ENCODE measurements around the gene TLE1. TPM values are rescaled to one million over a fixed set of nuclear protein-coding genes. Genes with fewer than 3 reads are reported as not detected.

Gene TLE1
- total RNA-seq, 1 donor from 2014 or later = 49.4 TPM

DNA sequence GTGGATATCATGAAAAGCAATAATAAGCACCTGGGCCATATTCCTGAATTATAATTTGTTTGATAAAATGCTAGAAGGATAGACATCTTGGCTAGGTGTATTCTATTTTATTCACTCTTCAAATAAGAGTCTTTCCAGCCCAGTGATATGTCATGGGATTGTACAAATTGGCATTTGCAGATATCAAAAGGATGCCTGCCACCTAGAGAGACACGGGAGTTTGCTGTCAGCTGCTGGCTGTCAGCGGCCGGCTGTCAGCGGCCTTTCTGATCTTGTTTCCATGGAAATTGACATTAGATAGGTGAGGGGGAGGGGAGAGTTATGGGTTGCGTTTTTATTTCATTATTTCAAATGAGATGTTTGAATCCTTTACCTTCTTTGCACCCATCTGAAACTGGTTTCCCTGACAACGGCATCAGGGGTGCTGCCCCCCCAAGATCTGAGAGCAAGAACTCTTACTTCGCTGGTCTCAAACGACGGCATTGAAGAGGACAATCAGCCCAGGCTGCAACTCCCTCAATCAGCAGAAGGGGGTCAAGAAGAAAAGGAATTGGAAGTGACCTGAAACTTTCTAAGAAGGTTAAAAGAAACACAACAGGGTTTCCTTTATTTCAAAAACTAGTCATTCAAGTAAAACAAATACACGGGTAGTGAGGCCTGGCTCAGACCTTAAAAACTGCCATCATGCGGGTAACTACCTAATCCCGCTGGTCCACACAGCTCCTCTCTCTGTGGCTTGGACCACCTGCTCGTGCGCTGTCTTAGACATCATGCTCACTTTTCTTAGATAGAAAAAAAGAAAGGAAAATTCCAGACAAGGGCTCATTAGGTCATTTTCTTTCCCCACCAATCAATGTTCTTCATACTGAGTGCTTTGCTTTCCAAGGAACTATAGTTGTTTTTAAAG lies 115.7 kb downstream of the TLE1 start:
- no peak for DNase-seq

DNA sequence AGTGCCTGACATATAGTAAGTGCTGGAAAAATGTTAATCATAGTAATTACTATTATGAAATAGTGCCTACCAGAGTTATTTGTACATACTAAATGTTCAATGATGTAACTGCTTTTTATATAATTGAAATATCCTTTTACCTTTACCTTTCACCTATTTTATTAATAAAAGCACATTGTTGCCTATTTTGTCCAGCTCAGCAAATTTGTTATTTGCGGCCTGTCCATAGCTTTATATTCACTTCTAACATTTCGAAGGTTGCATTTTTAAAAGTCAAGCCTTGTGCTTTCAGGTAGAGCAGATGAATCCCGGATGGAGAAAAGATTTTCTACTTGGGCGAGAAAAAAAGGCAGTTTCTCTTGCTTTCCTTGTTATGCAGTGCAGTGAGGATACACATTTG lies 119.3 kb downstream of the TLE1 start:
- DNase-seq = no peak

DNA sequence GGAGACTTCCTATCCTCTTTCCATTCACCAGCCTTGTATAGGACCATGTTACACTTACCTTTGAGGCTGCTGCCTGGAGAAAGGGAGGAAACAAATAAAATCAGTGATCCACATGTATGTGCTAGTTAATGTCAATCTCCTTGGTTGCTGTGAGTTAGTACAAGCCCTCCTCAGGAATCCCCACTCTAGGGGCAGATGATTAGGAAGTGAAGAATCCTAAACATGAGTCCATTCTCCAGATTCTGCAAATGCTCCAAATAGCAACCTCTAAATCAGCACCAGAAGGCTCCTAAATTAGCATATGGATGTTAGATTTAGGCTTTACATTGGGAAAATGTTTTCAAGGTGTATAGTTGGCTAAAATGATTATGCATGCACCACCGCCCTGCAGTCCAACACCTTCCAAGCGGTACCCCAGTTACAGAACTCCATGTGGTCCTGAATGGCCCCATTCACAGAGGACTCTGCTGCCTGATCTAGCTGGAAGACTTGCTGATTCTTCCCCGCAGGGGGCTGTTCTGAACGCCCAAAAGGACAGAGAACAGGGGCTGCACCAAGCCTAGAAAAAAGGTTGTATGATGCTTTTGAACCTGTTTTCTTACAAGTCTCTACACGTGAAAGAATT lies 123.2 kb downstream of the TLE1 start:
- no peak for DNase-seq

DNA sequence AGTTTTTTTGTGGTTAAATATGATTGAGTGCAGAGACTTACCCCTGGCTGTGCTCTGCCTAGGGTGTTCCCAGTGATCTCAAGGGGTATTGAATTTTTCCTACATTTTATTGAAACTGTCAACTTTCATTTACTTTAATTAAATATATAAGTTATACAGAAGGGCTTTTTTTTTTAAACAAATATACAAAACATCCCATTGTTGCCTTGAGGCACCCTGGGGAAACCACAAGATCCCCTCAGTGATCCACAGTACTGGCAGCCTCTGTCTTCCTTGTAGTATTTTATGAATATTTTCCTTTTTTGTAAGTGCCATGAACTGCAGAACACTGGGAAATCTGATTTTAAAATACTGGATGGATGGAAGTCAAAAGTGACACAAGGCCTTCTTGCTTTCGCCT lies 123.7 kb downstream of the TLE1 start:
- DNase-seq = no peak

DNA sequence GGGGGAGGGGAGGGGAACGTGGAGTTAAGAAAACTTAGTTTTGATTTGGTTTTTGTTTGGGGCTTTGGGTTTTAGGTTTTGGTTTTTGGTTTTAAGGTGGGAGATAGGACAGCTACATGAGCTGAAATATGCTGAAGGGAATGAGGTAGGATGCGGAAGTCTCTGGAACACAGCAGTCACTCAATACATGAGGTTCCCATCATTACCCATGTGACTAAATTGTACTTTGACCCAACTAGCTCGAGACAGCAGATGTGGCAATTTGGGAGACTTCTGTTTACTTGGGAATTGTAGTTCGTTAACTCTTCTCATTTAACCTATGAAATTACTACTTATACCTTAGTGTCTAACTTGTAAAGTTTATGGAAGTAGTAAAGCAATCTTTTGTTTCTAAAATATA lies 124.2 kb downstream of the TLE1 start:
- DNase-seq = no peak

DNA sequence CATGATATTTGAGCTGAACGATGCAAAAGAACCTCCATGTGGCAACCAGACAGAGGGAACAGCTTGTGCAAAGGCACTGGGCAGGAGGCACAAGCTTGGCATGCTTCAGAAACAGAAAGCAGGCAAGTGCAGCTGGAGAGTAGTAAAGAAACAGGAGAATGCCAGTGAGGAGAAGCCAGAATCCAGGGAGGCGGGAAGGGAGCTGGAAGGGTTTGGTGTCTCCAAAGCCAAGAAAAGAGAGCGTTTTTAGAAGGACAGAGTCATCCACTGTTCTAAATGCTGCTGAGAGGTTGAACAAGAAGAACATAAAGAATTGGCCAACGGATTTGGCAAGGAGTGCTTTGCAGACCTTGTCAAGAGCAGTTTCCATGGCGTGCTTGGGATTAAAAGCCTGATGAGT lies 124.7 kb downstream of the TLE1 start:
- DNase-seq = peak; percentile 53

DNA sequence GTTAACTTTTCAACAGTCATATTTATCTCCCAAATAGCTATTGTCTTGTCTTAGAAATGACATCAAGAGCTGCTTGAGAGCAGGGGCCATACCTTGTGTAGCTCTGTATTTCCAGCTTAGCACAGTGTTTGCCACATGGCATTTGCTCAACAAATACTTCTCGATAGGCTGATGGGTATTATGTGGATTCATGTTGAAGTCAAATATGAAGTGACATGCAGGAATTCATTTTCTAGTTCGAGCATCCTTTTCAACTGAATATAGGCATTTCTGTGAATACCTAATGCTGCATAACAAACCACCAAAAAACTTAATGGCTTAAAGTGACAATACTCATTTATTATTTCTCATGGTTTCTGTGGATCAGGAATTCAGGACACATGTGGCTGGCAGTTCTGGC lies 125.6 kb downstream of the TLE1 start:
- no peak for DNase-seq

DNA sequence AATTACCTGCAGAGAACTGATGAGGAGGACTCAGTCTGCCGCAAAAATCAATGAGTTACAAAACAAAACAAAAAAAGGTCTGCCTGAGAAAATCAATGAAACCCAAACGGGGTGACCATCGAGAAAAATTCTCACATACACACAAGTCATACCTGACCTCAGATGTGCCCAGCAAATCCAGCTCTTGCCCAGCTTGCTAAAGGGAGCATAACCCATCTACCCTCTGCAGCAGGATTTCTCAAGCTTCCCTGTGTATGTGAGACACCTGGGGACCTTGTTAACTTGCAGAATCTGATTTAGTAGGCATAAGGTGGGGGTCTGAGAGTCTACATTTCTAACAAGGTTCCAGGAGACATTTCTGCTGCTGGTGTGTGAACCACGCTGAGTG lies 126.3 kb downstream of the TLE1 start:
- DNase-seq = no peak

DNA sequence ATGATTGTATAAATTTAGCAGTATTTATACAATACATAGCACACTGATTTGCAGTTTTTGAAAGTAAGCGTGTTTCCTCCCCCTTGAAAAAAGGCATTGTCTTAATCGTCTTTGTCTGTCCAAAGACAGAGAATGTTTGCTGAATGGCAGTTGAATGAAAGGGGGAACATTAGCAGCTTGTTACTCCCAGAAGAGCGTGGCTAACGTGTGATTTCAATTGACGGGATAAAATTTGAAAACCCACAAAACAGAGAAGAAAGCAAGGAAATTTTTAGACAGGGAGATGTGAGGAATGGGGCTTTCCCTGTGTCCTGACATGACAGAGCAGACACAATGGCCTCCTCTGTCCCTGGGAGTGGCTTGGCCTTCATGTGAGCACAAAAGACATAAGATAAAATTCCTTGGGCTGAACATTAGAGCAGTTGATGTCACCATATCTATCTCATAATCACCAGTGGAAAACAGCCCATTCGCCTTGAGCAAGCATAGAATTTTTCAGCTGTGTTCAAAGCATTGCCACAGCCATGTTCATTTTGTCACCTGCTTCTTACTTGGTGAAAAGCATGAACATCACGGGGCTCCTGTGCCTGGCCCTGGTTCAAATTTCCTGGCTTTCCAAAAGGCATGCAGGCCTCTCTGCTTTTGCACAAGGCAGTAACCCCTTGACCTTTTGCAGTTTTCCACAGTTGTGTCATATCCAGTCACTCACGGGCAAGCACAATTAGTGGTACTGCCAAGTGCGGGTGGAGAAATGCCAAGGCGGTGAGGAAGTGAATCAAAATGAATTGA lies 126.9 kb downstream of the TLE1 start:
- no peak for DNase-seq

DNA sequence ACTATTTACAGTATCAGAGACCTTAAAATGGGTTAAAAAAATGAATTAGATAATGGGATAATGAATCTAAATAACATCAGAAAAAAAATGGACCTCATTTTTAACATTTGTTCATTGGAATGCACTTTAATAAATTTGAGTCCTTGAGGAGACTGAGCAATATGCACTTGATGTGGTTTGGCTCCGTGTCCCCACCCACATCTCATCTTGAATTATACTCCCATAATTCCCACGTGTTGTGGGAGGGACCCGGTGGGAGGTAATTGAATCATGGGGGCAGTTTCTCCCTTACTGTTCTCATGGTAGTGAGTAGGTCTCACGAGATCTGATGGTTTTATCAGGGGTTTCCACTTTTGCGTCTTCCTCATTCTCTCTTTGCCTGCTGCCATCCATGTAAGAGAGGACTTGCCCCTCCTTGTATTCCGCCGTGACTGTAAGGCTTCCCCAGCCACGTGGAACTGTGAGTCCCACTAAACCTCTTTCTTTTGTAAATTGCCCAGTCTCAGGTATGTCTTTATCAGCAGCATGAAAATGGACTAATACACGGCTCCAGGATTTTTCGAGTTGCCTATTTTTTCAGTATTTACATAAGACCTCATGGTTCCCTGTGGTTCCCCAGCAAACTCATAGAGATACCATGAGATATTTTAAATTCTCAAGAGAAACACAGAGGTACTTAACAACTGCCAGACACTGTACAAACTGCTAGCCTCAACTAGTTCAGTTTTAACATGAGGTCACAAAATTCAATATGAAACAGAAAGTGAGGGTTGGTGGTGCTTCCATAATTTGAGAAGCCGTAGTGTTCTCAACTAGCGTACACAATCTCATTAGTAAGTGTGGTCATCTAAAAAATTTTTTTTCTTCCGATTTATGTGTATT lies 128.3 kb downstream of the TLE1 start:
- DNase-seq = no peak

DNA sequence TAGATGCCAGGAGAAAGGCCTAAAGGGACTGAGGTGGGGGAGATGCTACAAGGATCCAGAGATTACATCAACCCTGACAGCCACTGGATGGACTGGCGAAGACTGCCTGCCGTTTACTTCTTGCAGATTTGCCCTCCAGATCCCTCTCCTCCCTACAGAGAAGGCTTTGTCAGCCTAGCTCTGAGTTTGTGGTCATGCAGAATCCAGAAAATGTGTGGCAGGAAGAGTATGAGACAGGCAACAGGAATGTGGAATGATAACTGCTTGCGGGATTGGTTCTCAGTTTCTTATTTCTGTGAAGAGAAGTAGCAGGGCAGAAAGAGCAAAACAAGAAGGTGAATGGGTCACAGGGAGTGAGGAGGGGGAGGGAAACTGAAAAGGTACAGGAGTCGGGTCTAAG lies 129.6 kb downstream of the TLE1 start:
- no peak for DNase-seq

DNA sequence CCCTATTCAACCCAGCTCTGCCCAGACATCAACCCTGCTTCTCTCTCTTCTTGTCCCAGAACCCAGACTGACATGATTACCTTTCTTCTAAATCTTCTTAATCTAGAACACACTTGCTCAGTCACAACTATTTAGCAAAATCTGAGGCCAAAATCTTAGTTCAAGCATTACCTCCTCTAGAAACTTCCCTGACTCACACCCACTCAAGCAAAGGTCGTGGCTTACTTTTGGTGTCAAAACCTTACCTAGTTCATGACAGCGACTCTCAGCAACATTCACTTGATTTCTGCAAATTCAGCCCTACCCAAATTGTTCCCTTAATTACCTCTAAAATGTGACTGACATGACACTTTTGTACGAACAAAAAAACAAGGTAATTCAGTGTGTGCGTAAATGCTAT lies 130.2 kb downstream of the TLE1 start:
- no peak for DNase-seq

DNA sequence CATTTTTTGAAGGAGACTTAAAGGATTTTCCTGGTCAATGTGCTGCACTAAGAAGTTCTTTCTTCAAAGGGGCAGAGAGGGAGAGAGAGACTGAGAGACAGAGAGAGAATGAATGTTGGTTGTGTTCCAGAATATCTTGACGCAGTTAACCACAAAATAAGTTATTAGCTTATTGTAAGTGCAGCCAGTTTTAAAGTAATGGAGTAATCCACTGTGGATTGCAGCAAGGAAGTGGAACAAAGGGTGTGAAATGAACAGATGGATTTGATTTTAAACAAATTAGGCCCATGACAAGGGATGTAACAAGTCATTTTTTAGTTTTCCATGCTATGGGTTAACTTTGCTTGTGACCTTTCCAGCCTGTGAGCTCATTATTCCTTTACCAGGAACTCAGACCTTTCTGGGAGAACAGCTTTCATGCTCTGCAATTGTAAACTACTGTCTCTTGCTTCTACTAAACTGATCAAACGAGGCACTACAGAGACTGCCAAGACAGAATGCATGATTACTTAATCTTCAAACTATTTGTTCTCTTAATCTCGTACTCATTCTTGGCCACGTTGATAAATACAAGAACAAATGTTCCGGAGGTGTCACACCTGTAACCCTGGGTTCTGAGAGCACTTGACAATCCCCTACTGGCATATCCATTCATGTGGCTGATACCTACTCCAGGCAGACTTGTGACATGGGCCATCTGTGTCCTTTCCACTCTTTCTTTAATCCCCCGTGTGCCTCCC lies 131.1 kb downstream of the TLE1 start:
- no peak for DNase-seq

DNA sequence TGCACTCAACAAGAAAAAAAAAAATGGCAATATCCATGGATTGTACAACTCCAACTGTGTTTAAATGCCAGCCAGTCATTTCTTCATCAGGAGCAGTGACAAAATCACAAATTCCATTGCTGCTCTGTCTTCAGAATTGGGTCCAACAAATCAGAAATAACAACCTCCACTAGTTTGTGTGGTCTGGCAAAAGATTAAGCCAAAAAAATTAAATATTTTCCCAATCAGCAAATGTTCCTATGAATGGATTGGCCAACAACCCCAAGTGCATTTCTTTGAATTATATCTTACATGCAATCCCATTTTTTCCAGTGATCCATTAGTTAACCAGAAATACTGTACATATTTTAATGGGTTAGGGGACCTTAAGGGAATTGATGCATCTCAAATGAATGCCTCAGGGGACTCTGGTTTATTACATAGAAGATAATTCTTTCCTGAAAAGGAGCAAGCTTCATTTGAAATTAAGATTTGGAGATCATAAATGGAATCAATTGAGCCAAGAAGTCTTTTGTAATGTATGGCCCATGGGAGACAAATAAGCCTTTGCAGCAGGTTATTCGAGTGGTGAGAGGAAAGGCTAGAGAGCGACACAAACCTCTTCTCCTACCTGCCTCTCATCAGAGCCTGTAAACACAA lies 131.8 kb downstream of the TLE1 start:
- no peak for DNase-seq

DNA sequence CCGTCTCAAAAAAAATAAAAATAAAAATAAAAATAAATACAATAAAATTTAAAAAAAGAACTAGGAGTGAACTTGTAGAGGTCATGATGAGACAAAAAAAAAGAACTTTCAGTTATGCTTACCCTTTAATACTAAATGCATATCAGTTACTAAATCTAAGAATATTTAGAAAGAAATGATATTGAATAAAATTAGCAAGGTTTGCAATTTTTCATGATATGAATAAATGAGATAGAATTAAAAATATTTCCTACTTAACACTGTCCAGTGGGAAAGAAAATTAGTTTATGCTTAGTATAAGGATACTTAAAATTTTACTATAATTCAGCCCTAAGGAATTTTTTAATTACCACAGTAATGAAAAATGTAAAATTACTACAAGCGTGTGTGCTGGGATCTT lies 132.4 kb downstream of the TLE1 start:
- DNase-seq = no peak

DNA sequence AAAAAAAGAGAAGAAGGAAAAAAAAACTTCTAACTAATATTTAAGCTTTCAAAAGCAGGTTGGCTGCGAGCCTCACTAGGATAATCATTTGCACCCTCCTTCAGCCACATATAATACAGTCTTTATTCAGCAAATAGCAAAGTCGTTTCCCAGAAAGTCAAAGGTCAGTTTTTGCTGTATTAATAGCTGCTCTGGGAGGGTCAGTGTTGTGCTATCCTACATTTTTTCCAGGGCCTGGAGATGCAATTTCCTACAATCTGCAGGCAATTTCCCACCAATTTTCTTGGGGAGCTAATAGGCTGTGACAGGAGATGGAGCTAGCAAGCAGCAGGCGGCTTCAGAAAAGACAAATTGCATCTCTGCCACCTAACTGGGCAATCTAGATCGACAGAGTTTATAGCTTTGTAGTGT lies 136.8 kb downstream of the TLE1 start:
- DNase-seq = no peak

DNA sequence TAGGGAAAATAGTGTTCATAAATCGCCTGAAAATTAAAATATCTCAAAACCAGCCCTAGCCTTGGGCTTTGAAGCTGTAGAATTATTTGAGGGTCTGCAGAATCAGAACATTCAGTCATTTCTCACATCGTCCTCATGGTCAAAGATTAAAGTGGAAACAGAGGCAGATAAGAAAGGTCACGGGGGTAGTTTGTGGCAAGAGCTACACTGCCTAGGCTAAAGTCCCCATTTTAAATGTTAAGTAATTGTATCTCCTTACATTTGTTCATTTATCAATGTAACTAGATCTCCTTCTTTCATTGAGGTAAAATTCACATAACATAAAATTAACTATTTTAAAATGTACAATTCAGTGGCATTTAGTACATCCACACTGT lies 139.2 kb downstream of the TLE1 start:
- no peak for DNase-seq

DNA sequence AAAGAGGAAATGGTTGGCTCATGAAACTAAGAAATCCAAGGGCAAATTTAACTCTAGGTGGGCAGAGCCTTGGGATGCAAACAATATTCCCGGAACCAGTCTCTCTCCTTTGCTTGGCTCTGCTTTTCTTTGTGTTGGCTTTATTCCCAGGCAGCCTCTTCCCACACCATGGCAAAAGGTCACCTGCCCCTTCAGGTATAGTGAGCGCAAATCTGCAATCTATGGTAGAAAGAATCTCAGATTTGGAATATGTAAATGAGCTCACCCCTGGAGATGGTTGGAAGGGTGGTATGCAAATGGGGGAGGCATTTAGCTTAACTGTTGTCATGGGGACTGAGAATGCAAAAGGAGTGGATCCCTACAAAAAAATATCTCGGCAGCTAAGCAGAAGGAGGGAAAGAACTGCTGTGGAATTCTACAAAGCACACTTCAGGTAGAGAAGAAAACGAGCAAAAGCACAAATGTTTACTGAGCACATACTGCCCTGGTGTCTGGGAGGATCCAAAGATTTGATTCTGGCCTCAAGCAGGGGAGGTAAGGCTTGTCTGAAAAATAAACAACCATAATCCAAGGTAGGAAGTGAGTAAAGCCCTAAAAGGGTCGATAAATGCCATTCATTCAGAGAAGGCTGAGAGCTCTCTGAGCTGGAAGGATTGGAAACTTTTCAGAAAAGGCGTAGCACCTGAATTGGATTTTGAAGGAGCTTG lies 139.7 kb downstream of the TLE1 start:
- no peak for DNase-seq

DNA sequence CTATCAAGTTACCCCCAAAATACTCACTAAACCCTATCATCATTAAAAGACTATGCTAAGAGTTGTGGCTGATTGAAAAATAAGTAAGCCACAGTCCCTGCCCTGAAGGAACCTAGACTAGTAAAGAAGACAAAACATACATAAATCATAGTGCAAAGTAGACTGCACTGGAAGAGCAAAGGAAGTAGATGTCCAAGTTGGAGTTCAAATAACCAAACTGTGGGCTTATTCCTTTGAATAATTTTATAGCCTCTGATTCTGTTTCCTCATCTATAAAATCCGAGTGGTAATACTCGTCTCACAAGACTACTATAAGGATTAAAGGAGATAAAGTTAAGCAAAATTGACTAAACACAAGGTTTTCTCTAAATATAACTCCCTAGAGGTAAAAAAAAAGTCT lies 140.4 kb downstream of the TLE1 start:
- DNase-seq = no peak

DNA sequence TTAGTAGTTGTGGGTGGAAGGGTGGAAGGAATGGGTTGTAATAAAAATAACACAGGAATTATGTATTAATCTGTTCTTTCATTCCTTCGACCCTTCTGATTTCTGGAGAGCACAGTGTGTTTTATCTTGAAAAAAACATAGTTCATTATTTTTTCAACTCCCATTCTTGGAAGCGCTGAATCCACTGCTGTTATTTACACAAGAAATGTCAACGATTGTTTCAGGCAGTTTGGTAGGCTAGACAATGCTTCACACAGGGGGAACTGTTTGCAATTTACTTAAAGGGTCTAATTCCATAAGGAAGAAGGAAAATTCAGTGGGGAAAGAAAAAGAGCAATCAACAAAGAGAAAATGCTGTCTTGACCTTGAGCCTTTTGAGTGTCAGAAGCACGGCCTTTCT lies 142.9 kb downstream of the TLE1 start:
- no peak for DNase-seq
